AG08395 (cell line): ENCODE data around the gene TASOR.

ENCODE experiments used
- DNase-seq: peaks from one replicate; pipeline ENCODE4 v3.0.0; 2012; ENCODE audit warnings: mixed read lengths, low spot score

TASOR gene

GRCh38 chr3:56688191-56688590 is 5.1 kb upstream of the TASOR start:
- no peak for DNase-seq

GRCh38 chr3:56684029-56684428 is 964 bp upstream of the TASOR start:
- DNase-seq = no peak

- DNase-seq = peak; percentile 60
Observed at GRCh38 chr3:56682462-56683121, 473 bp downstream of the TASOR start.

GRCh38 chr3:56681984-56682461 is 1.0 kb downstream of the TASOR start:
- no peak for DNase-seq

GRCh38 chr3:56680054-56680580 is 2.9 kb downstream of the TASOR start:
- no peak for DNase-seq

DNA sequence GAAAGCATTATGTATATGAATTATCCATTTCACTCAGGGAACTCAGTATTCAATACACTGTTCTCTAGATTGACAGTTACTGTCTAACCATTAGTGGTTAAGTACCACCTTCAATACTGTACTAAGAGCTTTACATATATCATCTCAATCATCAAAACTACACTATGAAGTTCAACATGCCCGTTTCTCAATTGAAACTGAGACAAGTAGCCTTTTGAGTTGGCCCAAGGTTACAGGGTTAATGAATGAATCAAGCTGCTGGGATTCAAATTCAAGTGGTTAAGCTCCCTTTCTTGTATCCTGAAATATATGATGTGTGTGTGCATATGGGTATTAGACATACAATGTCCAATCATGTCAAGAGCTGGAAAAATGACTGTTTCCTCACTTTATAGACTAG is 5.8 kb downstream of the TASOR start:
- DNase-seq = no peak

- no peak for DNase-seq
Observed at GRCh38 chr3:56673781-56674457, 9.1 kb downstream of the TASOR start.

GRCh38 chr3:56667973-56668579 is 15.0 kb downstream of the TASOR start:
- DNase-seq = peak; percentile 15

- DNase-seq = no peak
Observed at GRCh38 chr3:56664823-56665222, 18.2 kb downstream of the TASOR start.

DNA sequence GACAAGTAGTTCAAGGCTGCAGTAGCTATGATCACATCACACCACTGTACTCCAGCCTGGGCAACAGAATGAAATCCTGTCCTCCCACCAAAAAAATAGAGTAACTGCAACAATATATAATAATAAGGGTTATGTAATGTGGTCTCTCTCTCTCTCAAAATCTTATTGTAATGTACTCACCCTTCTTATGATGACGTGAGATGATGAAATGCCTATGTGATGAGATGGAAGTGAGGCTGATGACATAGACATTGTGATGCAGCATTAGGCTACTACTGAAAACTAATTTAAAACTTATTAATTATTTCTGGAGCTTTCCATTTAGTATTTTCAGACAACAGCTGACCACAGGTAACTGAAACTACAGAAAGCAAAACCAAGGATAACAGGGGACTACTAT is 27.4 kb downstream of the TASOR start:
- no peak for DNase-seq

DNA sequence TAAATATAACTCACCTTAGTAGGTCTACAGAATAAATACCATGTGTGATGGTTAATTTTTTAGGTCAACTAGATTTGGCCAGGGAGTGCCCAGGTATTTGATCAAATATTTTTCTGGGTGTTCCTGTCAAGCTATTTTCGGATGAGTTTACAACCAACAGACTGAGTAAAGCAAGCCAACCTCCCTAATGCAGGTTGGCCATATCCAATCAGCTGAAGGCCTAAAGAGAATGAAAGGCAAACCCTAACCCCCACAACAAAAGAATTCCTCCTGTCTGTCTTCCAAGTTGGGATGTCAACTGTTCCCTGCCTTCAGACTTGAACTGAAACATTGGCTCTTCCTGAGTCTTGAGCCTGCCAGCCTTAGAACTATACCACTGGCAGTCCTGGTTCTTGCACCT is 28.6 kb downstream of the TASOR start:
- no peak for DNase-seq

DNA sequence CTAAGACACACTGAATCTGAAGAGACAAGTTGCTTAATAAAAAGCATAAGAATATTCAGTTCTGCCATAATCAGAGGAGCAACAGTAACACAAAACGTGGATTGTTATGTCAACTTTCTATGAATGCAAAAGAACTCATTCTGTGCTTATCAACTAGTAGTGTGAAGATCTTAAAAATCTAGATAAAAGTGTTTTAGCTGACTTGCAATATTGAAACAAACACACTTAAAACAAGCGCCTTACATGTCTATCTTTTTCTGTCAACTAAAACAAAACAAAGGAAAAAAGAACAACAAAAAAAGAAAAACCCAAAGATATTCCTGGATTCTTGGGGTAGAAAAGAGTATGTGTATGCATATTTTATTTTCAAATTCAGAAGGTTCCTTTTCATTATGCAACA is 37.7 kb downstream of the TASOR start:
- no peak for DNase-seq

- DNase-seq = no peak
Observed at GRCh38 chr3:56633602-56634535, 49.2 kb downstream of the TASOR start.
